ENCODE results near the gene PCCA.

PCCA gene

DNA sequence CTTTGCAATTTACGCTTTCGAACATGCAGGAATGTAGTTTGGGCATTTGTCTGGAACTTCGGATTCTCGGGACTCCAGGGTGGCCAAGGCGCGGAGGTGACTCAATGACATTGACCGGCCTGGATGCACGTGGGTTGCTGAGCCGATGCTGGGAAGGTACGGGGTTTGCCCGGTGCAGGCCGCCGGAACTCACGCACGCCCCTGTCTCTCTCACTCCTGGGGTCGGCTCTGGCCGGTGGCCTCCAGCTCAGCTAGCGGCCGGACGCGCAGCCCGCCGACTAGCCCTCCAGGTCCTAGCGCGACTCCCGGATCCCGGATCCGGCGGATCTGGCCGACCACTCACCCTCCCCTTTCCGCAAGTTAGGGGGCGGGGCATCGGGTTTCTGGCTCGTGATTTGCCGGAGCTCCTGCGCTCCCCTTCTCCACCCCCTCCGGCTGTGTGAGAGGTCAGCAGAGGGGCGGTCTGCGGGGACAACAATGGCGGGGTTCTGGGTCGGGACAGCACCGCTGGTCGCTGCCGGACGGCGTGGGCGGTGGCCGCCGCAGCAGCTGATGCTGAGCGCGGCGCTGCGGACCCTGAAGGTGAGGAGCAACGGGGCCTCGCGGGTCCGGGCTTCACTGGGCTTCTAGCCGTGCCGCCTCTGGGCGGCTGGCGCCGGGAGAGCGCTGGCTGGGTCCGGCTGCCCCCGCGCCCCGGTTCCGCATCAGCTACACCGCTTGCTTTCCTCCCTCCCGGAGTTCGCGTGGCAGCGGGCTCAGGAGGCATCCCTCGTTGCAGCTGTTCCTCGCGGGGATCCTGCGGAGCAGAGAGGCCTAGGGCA is at the start of gene PCCA:
Gene PCCA (plus strand): TSS at position 450 of the 821 bp plus-strand sequence. CDS start 28 bp downstream, at position 478.
- Histone ChIP-seq H3K4me3 (ENCODE audit: low read depth, low read length) (peak within 1 kb of the TSS; percentile 96), H3K4me1 (ENCODE audit: control insufficient read depth, insufficient read depth, low read length) (peaks cover 14% of the 10 kb centered on the region), H3K9me3 (ENCODE audit: control insufficient read depth, insufficient read depth, low read depth, low read length) (no peaks in the 10 kb centered on the region), H3K36me3 (ENCODE audit: control insufficient read depth, insufficient read depth, low read length) (peaks cover 17% of the 10 kb centered on the region), H3K9ac (ENCODE audit: low read length) (peak within 1 kb of the TSS; percentile 82), H3K27me3 (ENCODE audit: control insufficient read depth, insufficient read depth, low read length) (no peaks in the 10 kb centered on the region), H3K27ac (ENCODE audit: low read depth, low read length) (no peak within 1 kb of the TSS; the same call in 1 of the 2 replicates)

DNA sequence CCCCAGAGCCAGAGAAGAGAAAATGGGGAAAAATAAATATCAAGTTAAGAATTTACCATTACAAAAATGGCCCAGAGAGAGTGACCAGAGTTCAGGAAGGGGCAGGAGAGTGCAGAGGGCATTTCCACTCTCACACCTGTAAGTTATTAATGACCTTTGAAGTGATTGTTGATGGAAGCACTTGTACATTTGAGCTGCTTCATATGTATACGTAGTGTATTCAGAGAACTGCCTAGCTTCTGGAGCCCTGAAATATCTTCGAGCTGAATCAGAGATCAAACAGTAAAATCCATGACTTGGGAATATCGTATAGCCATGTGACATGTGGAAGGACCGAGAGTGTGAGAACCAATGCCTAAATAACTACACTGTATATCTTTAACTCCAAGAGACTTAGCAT is 49.2 kb upstream of the PCCA start:
- no peaks in the 10 kb centered on the region for H3K36me3 ChIP-seq (ENCODE audit: control insufficient read depth, insufficient read depth, low read length)
- H3K27me3 ChIP-seq (ENCODE audit: control insufficient read depth, insufficient read depth, low read length), result no peaks in the 10 kb centered on the region
- no peak overlapping the region for H3K9ac ChIP-seq (ENCODE audit: low read length)
- H3K27ac ChIP-seq (ENCODE audit: low read depth, low read length), result no peak overlapping the region
- no peaks in the 10 kb centered on the region for H3K4me1 ChIP-seq (ENCODE audit: control insufficient read depth, insufficient read depth, low read length)
- no peak overlapping the region for H3K4me3 ChIP-seq (ENCODE audit: low read depth, low read length)
- no peaks in the 10 kb centered on the region for H3K9me3 ChIP-seq (ENCODE audit: control insufficient read depth, insufficient read depth, low read depth, low read length)

DNA sequence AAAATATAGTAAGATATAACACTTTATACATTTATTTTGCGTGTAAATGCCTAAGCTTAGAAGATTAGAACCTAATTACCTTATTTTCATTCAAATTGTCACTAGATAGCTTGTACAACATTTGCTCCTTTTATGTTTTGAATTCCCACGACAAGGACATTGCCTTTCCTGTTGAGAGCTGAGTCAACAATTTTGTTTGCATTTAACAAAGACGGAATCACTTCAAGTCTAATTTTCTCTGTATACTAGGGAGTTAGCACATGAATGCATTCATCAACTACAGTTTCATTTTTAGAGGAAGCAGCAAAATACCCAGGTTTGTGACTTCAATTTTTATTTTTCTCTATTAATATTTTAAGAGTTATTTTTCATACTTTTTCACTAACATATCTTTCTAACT is 48.7 kb upstream of the PCCA start:
- no peaks in the 10 kb centered on the region for H3K9me3 ChIP-seq (ENCODE audit: control insufficient read depth, insufficient read depth, low read depth, low read length)
- H3K27ac ChIP-seq (ENCODE audit: low read depth, low read length), result no peak overlapping the region
- H3K4me1 ChIP-seq (ENCODE audit: control insufficient read depth, insufficient read depth, low read length), result no peaks in the 10 kb centered on the region
- H3K9ac ChIP-seq (ENCODE audit: low read length), result no peak overlapping the region
- H3K36me3 ChIP-seq (ENCODE audit: control insufficient read depth, insufficient read depth, low read length), result no peaks in the 10 kb centered on the region
- no peaks in the 10 kb centered on the region for H3K27me3 ChIP-seq (ENCODE audit: control insufficient read depth, insufficient read depth, low read length)
- H3K4me3 ChIP-seq (ENCODE audit: low read depth, low read length), result no peak overlapping the region

GRCh38 chr13:100044936-100045335 is 44.0 kb upstream of the PCCA start:
- H3K9me3 ChIP-seq (ENCODE audit: control insufficient read depth, insufficient read depth, low read depth, low read length), result no peaks in the 10 kb centered on the region
- H3K36me3 ChIP-seq (ENCODE audit: control insufficient read depth, insufficient read depth, low read length), result no peaks in the 10 kb centered on the region
- H3K4me3 ChIP-seq (ENCODE audit: low read depth, low read length), result no peak overlapping the region
- no peak overlapping the region for H3K9ac ChIP-seq (ENCODE audit: low read length)
- H3K4me1 ChIP-seq (ENCODE audit: control insufficient read depth, insufficient read depth, low read length), result no peaks in the 10 kb centered on the region
- H3K27ac ChIP-seq (ENCODE audit: low read depth, low read length), result no peak overlapping the region
- no peaks in the 10 kb centered on the region for H3K27me3 ChIP-seq (ENCODE audit: control insufficient read depth, insufficient read depth, low read length)

GRCh38 chr13:100045355-100045754 is 43.5 kb upstream of the PCCA start:
- Histone ChIP-seq H3K9ac (ENCODE audit: low read length) (no peak overlapping the region), H3K4me1 (ENCODE audit: control insufficient read depth, insufficient read depth, low read length) (no peaks in the 10 kb centered on the region), H3K4me3 (ENCODE audit: low read depth, low read length) (no peak overlapping the region), H3K9me3 (ENCODE audit: control insufficient read depth, insufficient read depth, low read depth, low read length) (no peaks in the 10 kb centered on the region), H3K36me3 (ENCODE audit: control insufficient read depth, insufficient read depth, low read length) (no peaks in the 10 kb centered on the region), H3K27me3 (ENCODE audit: control insufficient read depth, insufficient read depth, low read length) (no peaks in the 10 kb centered on the region), H3K27ac (ENCODE audit: low read depth, low read length) (no peak overlapping the region)

DNA sequence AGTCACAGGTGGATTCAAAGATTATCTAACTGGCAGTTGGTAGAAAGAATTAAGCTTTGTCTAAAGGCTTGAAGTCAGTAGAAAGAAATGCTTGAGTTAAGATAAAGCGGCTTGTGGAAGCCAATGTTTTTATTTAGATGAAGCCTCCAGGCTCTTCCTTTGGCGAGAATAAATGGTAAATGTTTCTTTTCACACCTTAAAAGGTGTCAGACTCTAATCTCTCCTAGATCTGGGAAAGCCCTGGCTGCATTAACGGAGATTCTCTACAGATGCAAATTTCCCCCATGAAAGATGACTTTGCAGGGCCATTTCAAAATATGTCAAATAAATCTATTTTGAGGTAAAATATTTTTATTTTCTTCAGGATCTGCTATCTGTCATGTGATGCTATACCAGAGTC is 37.8 kb upstream of the PCCA start:
- H3K9ac ChIP-seq (ENCODE audit: low read length), result peak overlapping the region; percentile 39
- H3K27ac ChIP-seq (ENCODE audit: low read depth, low read length), result peak overlapping the region; percentile 60; the same call in 1 of the 2 replicates
- no peaks in the 10 kb centered on the region for H3K36me3 ChIP-seq (ENCODE audit: control insufficient read depth, insufficient read depth, low read length)
- 0 out of 2 replicates have a peak, but pooled peaks cover 2% of the 10 kb centered on the region for H3K9me3 ChIP-seq (ENCODE audit: control insufficient read depth, insufficient read depth, low read depth, low read length)
- no peak overlapping the region for H3K4me3 ChIP-seq (ENCODE audit: low read depth, low read length)
- no peaks in the 10 kb centered on the region for H3K27me3 ChIP-seq (ENCODE audit: control insufficient read depth, insufficient read depth, low read length)
- peaks cover 15% of the 10 kb centered on the region for H3K4me1 ChIP-seq (ENCODE audit: control insufficient read depth, insufficient read depth, low read length)

GRCh38 chr13:100059827-100060226 is 29.1 kb upstream of the PCCA start:
- Histone ChIP-seq H3K4me3 (ENCODE audit: low read depth, low read length) (no peak overlapping the region), H3K27ac (ENCODE audit: low read depth, low read length) (no peak overlapping the region), H3K9me3 (ENCODE audit: control insufficient read depth, insufficient read depth, low read depth, low read length) (peaks cover 9% of the 10 kb centered on the region), H3K27me3 (ENCODE audit: control insufficient read depth, insufficient read depth, low read length) (no peaks in the 10 kb centered on the region), H3K9ac (ENCODE audit: low read length) (no peak overlapping the region), H3K36me3 (ENCODE audit: control insufficient read depth, insufficient read depth, low read length) (no peaks in the 10 kb centered on the region), H3K4me1 (ENCODE audit: control insufficient read depth, insufficient read depth, low read length) (peaks cover 3% of the 10 kb centered on the region)

GRCh38 chr13:100063333-100063732 is 25.6 kb upstream of the PCCA start:
- no peak overlapping the region for H3K27ac ChIP-seq (ENCODE audit: low read depth, low read length)

DNA sequence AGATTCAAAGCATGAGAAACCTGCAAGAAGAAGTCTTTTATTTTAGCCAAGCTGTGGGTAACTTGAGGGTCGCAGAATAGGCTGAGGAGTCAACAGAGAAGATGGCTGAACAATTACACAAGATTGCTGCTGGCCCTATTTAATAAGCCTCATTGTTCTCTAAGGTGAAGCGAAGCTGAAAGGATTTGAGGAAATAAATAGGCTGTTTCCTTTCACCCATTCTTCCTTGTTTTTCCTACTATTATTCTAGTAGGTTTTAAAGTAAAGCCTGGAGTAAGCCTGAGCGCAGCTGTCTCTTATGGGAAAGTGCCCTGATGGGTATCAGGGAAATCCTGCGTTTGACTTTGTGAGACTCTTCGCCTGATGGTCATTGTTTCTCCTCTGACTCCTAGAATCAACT is 25.0 kb upstream of the PCCA start:
- peaks cover 7% of the 10 kb centered on the region for H3K9me3 ChIP-seq (ENCODE audit: control insufficient read depth, insufficient read depth, low read depth, low read length)
- H3K9ac ChIP-seq (ENCODE audit: low read length), result no peak overlapping the region
- H3K4me3 ChIP-seq (ENCODE audit: low read depth, low read length), result no peak overlapping the region
- H3K36me3 ChIP-seq (ENCODE audit: control insufficient read depth, insufficient read depth, low read length), result no peaks in the 10 kb centered on the region
- no peak overlapping the region for H3K27ac ChIP-seq (ENCODE audit: low read depth, low read length)
- H3K4me1 ChIP-seq (ENCODE audit: control insufficient read depth, insufficient read depth, low read length), result peaks cover 3% of the 10 kb centered on the region; the same call in 1 of the 2 replicates
- H3K27me3 ChIP-seq (ENCODE audit: control insufficient read depth, insufficient read depth, low read length), result no peaks in the 10 kb centered on the region

More at GRCh38 chr13:100063333-100063732, 25.6 kb upstream of the PCCA start:
- Histone ChIP-seq H3K36me3 (ENCODE audit: control insufficient read depth, insufficient read depth, low read length) (no peaks in the 10 kb centered on the region), H3K4me3 (ENCODE audit: low read depth, low read length) (no peak overlapping the region), H3K9ac (ENCODE audit: low read length) (no peak overlapping the region), H3K4me1 (ENCODE audit: control insufficient read depth, insufficient read depth, low read length) (peaks cover 2% of the 10 kb centered on the region), H3K27me3 (ENCODE audit: control insufficient read depth, insufficient read depth, low read length) (no peaks in the 10 kb centered on the region), H3K9me3 (ENCODE audit: control insufficient read depth, insufficient read depth, low read depth, low read length) (peaks cover 7% of the 10 kb centered on the region)

DNA sequence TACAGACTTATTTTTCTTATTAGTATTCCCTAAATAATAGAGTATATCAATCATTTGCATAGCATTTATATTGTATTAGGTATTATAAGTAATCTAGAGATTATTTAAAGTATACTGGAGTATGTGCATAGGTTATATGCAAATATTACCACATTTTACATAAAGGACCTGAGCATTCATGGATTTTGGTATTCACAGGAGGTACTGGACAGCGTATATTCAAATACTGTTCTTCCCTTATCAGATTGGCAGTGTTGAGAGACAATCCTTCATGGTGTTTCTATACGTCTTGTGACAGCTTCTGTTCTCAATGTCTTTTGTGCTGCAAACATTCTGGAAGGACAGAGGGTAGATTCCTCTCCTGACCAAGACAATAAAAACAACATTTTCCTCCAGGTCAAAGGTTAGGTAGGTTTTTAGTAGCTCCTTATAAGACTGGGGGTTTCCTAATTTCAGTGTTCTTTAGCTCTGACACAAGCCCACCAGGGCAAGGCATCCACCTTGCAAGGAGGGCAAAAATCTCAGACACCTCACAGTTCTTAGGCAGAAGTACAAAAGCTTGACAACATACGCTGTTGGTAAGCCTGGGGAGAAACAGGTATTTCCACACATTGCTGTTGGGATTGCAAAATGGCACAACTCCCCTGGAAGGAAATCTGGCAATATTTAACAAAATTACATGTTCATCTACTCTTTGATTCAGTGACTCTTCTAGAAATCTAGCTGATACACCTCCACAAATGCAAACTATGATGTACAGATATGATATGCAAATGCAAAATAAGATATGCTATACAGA is 20.6 kb upstream of the PCCA start:
- peaks cover 3% of the 10 kb centered on the region; the same call in 1 of the 2 replicates for H3K4me1 ChIP-seq (ENCODE audit: control insufficient read depth, insufficient read depth, low read length)
- H3K4me3 ChIP-seq (ENCODE audit: low read depth, low read length), result no peak overlapping the region
- no peaks in the 10 kb centered on the region for H3K36me3 ChIP-seq (ENCODE audit: control insufficient read depth, insufficient read depth, low read length)
- no peak overlapping the region for H3K9ac ChIP-seq (ENCODE audit: low read length)
- H3K27me3 ChIP-seq (ENCODE audit: control insufficient read depth, insufficient read depth, low read length), result no peaks in the 10 kb centered on the region
- H3K9me3 ChIP-seq (ENCODE audit: control insufficient read depth, insufficient read depth, low read depth, low read length), result no peaks in the 10 kb centered on the region
- H3K27ac ChIP-seq (ENCODE audit: low read depth, low read length), result no peak overlapping the region

GRCh38 chr13:100069278-100069677 is 19.6 kb upstream of the PCCA start:
- Histone ChIP-seq H3K36me3 (ENCODE audit: control insufficient read depth, insufficient read depth, low read length) (no peaks in the 10 kb centered on the region), H3K27me3 (ENCODE audit: control insufficient read depth, insufficient read depth, low read length) (no peaks in the 10 kb centered on the region), H3K9me3 (ENCODE audit: control insufficient read depth, insufficient read depth, low read depth, low read length) (no peaks in the 10 kb centered on the region), H3K4me3 (ENCODE audit: low read depth, low read length) (no peak overlapping the region), H3K27ac (ENCODE audit: low read depth, low read length) (no peak overlapping the region), H3K4me1 (ENCODE audit: control insufficient read depth, insufficient read depth, low read length) (peaks cover 3% of the 10 kb centered on the region; the same call in 1 of the 2 replicates), H3K9ac (ENCODE audit: low read length) (no peak overlapping the region)
